AG09309 (cell line): Measurements from ENCODE around the gene CTNNA1.
A peak's percentile ranks its signal among the peaks of the same experiment; 100 is the strongest.

Source experiments
- DNase-seq: peaks from one replicate; pipeline ENCODE4 v3.0.0-alpha.2; 2010; ENCODE audit warnings: low read depth
- H3K4me3 ChIP-seq: 2 replicates; pipeline ENCODE4 v1.5.1; 2011; ENCODE audit warnings: mild to moderate bottlenecking, low read depth, low read length, moderate library complexity; ENCODE audit not compliant: control insufficient read depth
- TF ChIP-seq, protein P1 (sequence below): IDR thresholded peaks from 2 replicates; pipeline ENCODE4 v1.5.1; 2011; ENCODE audit warnings: mild to moderate bottlenecking, low read depth, low read length, inconsistent platforms; ENCODE audit not compliant: insufficient read depth, control insufficient read depth; ENCODE audit errors: missing control alignments

CTNNA1 gene

DNA sequence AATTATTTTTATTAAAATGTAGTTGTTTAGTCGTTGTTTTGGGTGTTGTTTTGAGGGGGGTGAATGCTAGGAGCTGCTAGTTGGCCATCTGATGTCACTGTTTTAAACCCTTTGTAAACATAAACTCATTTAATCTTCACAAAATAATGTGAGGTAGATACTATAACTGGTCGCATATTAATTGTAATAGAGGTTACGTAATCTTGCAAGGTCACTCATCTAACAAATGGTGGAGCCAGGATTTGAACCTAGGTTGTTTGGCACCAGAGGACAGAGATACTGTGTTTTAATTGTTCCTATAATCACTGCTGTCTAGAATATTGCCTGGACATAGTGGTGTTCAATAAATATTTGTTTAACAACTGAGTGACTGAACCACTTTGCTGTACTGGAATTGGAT, 67.5 kb downstream of the CTNNA1 start:
- TF ChIP-seq, protein P1, sequence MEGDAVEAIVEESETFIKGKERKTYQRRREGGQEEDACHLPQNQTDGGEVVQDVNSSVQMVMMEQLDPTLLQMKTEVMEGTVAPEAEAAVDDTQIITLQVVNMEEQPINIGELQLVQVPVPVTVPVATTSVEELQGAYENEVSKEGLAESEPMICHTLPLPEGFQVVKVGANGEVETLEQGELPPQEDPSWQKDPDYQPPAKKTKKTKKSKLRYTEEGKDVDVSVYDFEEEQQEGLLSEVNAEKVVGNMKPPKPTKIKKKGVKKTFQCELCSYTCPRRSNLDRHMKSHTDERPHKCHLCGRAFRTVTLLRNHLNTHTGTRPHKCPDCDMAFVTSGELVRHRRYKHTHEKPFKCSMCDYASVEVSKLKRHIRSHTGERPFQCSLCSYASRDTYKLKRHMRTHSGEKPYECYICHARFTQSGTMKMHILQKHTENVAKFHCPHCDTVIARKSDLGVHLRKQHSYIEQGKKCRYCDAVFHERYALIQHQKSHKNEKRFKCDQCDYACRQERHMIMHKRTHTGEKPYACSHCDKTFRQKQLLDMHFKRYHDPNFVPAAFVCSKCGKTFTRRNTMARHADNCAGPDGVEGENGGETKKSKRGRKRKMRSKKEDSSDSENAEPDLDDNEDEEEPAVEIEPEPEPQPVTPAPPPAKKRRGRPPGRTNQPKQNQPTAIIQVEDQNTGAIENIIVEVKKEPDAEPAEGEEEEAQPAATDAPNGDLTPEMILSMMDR: no peak
- no peak overlapping the region for H3K4me3 ChIP-seq
- no peak for DNase-seq

DNA sequence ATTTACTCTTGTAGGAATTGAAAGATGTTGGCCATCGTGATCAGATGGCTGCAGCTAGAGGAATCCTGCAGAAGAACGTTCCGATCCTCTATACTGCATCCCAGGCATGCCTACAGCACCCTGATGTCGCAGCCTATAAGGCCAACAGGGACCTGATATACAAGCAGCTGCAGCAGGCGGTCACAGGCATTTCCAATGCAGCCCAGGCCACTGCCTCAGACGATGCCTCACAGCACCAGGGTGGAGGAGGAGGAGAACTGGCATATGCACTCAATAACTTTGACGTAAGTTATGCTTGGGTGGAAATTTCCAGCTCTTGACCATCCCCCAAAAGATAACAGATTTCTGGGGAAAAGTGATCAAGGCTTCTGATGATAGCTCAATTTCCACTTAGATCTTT, 71.3 kb downstream of the CTNNA1 start:
- DNase-seq: no peak
- TF ChIP-seq, protein P1: no peak
- H3K4me3 ChIP-seq: no peak overlapping the region

GRCh38 chr5:138824924-138825863, 72.0 kb downstream of the CTNNA1 start:
- TF ChIP-seq, protein P1: peak; percentile 48
- DNase-seq: no peak
- no peak overlapping the region for H3K4me3 ChIP-seq

DNA sequence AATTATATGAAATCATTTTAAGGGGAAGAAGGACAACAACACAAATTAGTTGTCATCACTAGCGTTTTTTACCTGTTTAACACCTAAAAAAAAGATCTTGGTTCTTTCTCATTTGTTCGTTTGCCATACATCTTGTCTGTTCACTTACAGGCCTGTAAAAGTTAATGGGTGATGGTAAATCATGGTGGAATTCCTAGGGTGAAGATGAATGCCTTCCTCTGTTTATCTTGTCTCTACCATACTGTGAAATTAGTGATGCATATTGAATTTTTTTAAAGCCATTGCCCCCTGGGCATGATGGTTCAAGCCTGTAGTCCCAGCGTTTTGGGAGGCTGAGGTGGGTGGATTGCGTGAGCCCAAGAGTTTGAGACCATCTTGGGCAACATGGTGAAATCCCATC, 75.3 kb downstream of the CTNNA1 start:
- no peak for DNase-seq
- no peak overlapping the region for H3K4me3 ChIP-seq
- TF ChIP-seq, protein P1: no peak

DNA sequence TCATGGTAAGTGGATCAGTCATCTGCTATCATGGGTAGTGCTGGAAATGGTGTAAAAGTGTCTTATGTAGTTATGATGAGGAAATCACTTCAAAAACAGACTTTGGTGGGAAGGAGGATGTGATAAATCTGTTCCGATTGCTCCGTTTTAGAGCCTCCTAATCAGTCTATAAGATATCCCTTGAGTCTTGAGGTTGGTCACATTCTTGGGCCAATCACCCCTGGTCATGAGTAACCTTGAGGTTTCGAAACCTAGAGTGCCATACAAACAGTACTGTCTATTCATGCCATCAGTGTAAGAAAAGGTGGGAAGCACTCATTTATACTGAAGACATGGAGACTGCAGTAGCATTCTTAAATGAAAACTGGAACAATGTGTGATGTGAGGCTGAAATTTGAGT, 76.1 kb downstream of the CTNNA1 start:
- no peak overlapping the region for H3K4me3 ChIP-seq
- DNase-seq: peak; percentile 24
- TF ChIP-seq, protein P1: no peak

DNA sequence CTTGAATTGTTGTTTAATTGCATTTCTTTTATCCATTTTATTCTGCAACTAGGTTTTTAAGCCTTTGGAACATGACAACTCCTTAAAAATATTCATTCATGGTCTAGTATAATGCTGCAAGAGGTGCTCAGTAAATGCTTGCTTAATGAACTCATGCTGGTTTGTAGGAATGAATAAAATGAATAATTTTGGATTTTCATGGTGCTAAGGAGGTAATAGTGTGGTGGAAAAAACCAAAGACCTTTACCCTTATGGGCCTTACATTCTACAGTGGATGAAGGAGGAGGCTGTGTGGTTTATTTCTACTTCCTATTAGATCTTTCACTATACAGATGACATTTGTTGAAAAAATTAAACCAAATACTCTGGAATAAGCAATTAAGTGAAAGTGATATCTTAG, 78.5 kb downstream of the CTNNA1 start:
- no peak for DNase-seq
- TF ChIP-seq, protein P1: no peak
- H3K4me3 ChIP-seq: no peak overlapping the region
